Osteoblast (primary cell): ENCODE data around the gene RAD51B. TPM values are rescaled to one million over a fixed set of nuclear protein-coding genes. Genes with fewer than 3 reads are reported as not detected.

Experiments
- DNase-seq: peaks from one replicate; pipeline ENCODE4 v3.0.0; 2011; ENCODE audit warnings: low spot score, mixed read lengths; ENCODE audit not compliant: insufficient read length; ENCODE audit errors: missing footprints
- H2AFZ ChIP-seq: 2 replicates; pipeline ENCODE4 v1.6.0; 2011; ENCODE audit warnings: mild to moderate bottlenecking, low read length
- H3K27ac ChIP-seq: 2 replicates; pipeline ENCODE4 v1.5.1; 2011; ENCODE audit warnings: mild to moderate bottlenecking, low read depth, low read length, moderate library complexity
- H3K27me3 ChIP-seq: 2 replicates; pipeline ENCODE4 v1.6.0; 2012; ENCODE audit warnings: mild to moderate bottlenecking, control low read depth, inconsistent platforms, low read length, moderate library complexity; ENCODE audit not compliant: insufficient read depth
- H3K36me3 ChIP-seq: 2 replicates; pipeline ENCODE4 v1.5.1; 2011; ENCODE audit warnings: mild to moderate bottlenecking, low read length, control low read depth, moderate library complexity; ENCODE audit not compliant: insufficient read depth
- H3K4me1 ChIP-seq: 2 replicates; pipeline ENCODE4 v1.5.1; 2011; ENCODE audit warnings: mild to moderate bottlenecking, low read length, control low read depth, moderate library complexity; ENCODE audit not compliant: insufficient read depth
- H3K4me2 ChIP-seq: 2 replicates; pipeline ENCODE4 v1.6.0; 2011; ENCODE audit warnings: mild to moderate bottlenecking, low read length; ENCODE audit not compliant: insufficient read depth
- H3K4me3 ChIP-seq: fragments of 200-600 bp; sonication (generic); 3 replicates; pipeline ENCODE4 v1.5.1; 2012; ENCODE audit warnings: mild to moderate bottlenecking, low read length, inconsistent platforms; ENCODE audit not compliant: insufficient read depth
- H3K79me2 ChIP-seq: 2 replicates; pipeline ENCODE4 v1.6.0; 2012; ENCODE audit warnings: mild to moderate bottlenecking, low read length, control low read depth, inconsistent platforms; ENCODE audit not compliant: insufficient read depth
- H3K9me3 ChIP-seq: 2 replicates; pipeline ENCODE4 v1.5.1; 2011; ENCODE audit warnings: low read depth, low read length, control low read depth
- H4K20me1 ChIP-seq: 2 replicates; pipeline ENCODE4 v1.6.0; 2012; ENCODE audit warnings: mild to moderate bottlenecking, low read length, control low read depth; ENCODE audit not compliant: insufficient read depth
- CTCF ChIP-seq: IDR thresholded peaks from 2 replicates; pipeline ENCODE4 v1.5.1; 2011; ENCODE audit warnings: mild to moderate bottlenecking, low read depth, low read length, moderate library complexity; ENCODE audit errors: extremely low read depth
- total RNA-seq: library from RNA; depleted of rRNA; stranded (reverse); fragments of >200 nt; gene quantifications from 2 replicates; pipeline ENCODE4 v1.2.3, GENCODE V29; 2012

Gene RAD51B
- total RNA-seq, 1 donor = 13.8 TPM

- Histone ChIP-seq H3K4me2 (no peak overlapping the region), H3K27ac (no peak overlapping the region)
- DNase-seq = no peak
These were observed 832.8 kb downstream of the RAD51B start for GRCh38 chr14:68652433-68652690.

GRCh38 chr14:68653108-68653507 is 833.5 kb downstream of the RAD51B start:
- Histone ChIP-seq H3K79me2 (no peaks in the 10 kb centered on the region), H3K4me3 (no peak overlapping the region), H3K36me3 (no peaks in the 10 kb centered on the region), H2AFZ (no peak overlapping the region), H3K4me1 (peaks cover 5% of the 10 kb centered on the region), H3K9me3 (no peaks in the 10 kb centered on the region), H4K20me1 (no peaks in the 10 kb centered on the region), H3K27me3 (no peaks in the 10 kb centered on the region), H3K4me2 (no peak overlapping the region), H3K27ac (no peak overlapping the region)
- no peak for DNase-seq
- TF ChIP-seq CTCF = no peak

More at GRCh38 chr14:68652433-68652690, 832.8 kb downstream of the RAD51B start:
- Histone ChIP-seq H3K27me3 (no peaks in the 10 kb centered on the region), H2AFZ (no peak overlapping the region), H3K4me3 (no peak overlapping the region), H4K20me1 (no peaks in the 10 kb centered on the region), H3K9me3 (no peaks in the 10 kb centered on the region), H3K36me3 (no peaks in the 10 kb centered on the region), H3K79me2 (no peaks in the 10 kb centered on the region), H3K4me1 (peaks cover 5% of the 10 kb centered on the region)
- TF ChIP-seq CTCF = no peak

- DNase-seq = no peak
- H3K9me3 ChIP-seq = no peaks in the 10 kb centered on the region
- H3K4me3 ChIP-seq = no peak overlapping the region
- H3K4me1 ChIP-seq = peaks cover 5% of the 10 kb centered on the region
- no peak overlapping the region for H3K4me2 ChIP-seq
- H3K36me3 ChIP-seq = no peaks in the 10 kb centered on the region
- H3K27me3 ChIP-seq = no peaks in the 10 kb centered on the region
- H4K20me1 ChIP-seq = no peaks in the 10 kb centered on the region
- H3K27ac ChIP-seq = no peak overlapping the region
- no peaks in the 10 kb centered on the region for H3K79me2 ChIP-seq
- H2AFZ ChIP-seq = no peak overlapping the region
- TF ChIP-seq CTCF = no peak
These were observed 834.2 kb downstream of the RAD51B start for GRCh38 chr14:68653804-68654203.

- Histone ChIP-seq H4K20me1 (no peaks in the 10 kb centered on the region), H3K4me2 (no peak overlapping the region)
These were observed 834.9 kb downstream of the RAD51B start for GRCh38 chr14:68654471-68654941.

More at GRCh38 chr14:68654471-68654941, 834.9 kb downstream of the RAD51B start:
- no peak for DNase-seq
- H3K27me3 ChIP-seq = no peaks in the 10 kb centered on the region
- TF ChIP-seq CTCF = no peak
- H2AFZ ChIP-seq = no peak overlapping the region
- H3K79me2 ChIP-seq = no peaks in the 10 kb centered on the region
- H3K4me1 ChIP-seq = peaks cover 4% of the 10 kb centered on the region
- H3K36me3 ChIP-seq = no peaks in the 10 kb centered on the region
- H3K27ac ChIP-seq = no peak overlapping the region
- H3K9me3 ChIP-seq = no peaks in the 10 kb centered on the region
- H3K4me3 ChIP-seq = no peak overlapping the region
